Ishikawa (cell line): Measurements from ENCODE around the gene ATP5PO.

Source experiments
- CEBPB ChIP-seq: IDR thresholded peaks from 2 replicates; pipeline ENCODE4 v1.6.1; 2012
- CREB1 ChIP-seq: IDR thresholded peaks from 2 replicates; pipeline ENCODE4 v1.6.1; 2012; ENCODE audit warnings: low read depth
- EGR1 ChIP-seq: IDR thresholded peaks from 2 replicates; pipeline ENCODE4 v1.6.1; 2012
- EP300 ChIP-seq: IDR thresholded peaks from 2 replicates; pipeline ENCODE4 v1.6.1; 2012; ENCODE audit warnings: borderline replicate concordance
- FOXM1 ChIP-seq: IDR thresholded peaks from 2 replicates; pipeline ENCODE4 v1.6.1; 2012; ENCODE audit warnings: low read depth, borderline replicate concordance
- MAX ChIP-seq: IDR thresholded peaks from 2 replicates; pipeline ENCODE4 v1.6.1; 2012
- NFIC ChIP-seq: IDR thresholded peaks from 2 replicates; pipeline ENCODE4 v1.6.1; 2012
- RAD21 ChIP-seq: IDR thresholded peaks from 2 replicates; pipeline ENCODE4 v1.6.1; 2012; ENCODE audit warnings: low read depth
- REST ChIP-seq: IDR thresholded peaks from 2 replicates; pipeline ENCODE4 v1.6.1; 2012; ENCODE audit warnings: low read depth, mild to moderate bottlenecking
- TAF1 ChIP-seq: IDR thresholded peaks from 2 replicates; pipeline ENCODE4 v1.6.1; 2012; ENCODE audit warnings: low read depth, mild to moderate bottlenecking
- TCF12 ChIP-seq: IDR thresholded peaks from 2 replicates; pipeline ENCODE4 v1.6.1; 2012; ENCODE audit warnings: low read depth
- TEAD4 ChIP-seq: IDR thresholded peaks from 2 replicates; pipeline ENCODE4 v1.6.1; 2012
- USF1 ChIP-seq: IDR thresholded peaks from 2 replicates; pipeline ENCODE4 v1.6.1; 2012
- YY1 ChIP-seq: IDR thresholded peaks from 2 replicates; pipeline ENCODE4 v1.6.1; 2012; ENCODE audit warnings: low read depth
- ZBTB7A ChIP-seq: IDR thresholded peaks from 2 replicates; pipeline ENCODE4 v1.6.1; 2012; ENCODE audit warnings: low read depth

ATP5PO gene

GRCh38 chr21:33878824-33879223 is 36.8 kb downstream of the ATP5PO start:
- TF ChIP-seq RAD21 = no peak
- TF ChIP-seq CEBPB = no peak
- TF ChIP-seq TAF1 = no peak
- no peak for TF ChIP-seq FOXM1
- TF ChIP-seq ZBTB7A = no peak
- no peak for TF ChIP-seq EGR1
- no peak for TF ChIP-seq CREB1
- TF ChIP-seq USF1 = no peak
- no peak for TF ChIP-seq EP300
- no peak for TF ChIP-seq TEAD4
- TF ChIP-seq TCF12 = no peak
- TF ChIP-seq REST = no peak
- TF ChIP-seq YY1 = no peak
- TF ChIP-seq NFIC = no peak
- no peak for TF ChIP-seq MAX

- no peak for TF ChIP-seq TCF12
- no peak for TF ChIP-seq NFIC
- TF ChIP-seq RAD21 = no peak
- no peak for TF ChIP-seq FOXM1
- TF ChIP-seq EGR1 = no peak
- TF ChIP-seq TEAD4 = no peak
- TF ChIP-seq MAX = no peak
- no peak for TF ChIP-seq TAF1
- no peak for TF ChIP-seq EP300
- TF ChIP-seq USF1 = no peak
- TF ChIP-seq CEBPB = no peak
- TF ChIP-seq REST = no peak
- no peak for TF ChIP-seq YY1
- no peak for TF ChIP-seq CREB1
- no peak for TF ChIP-seq ZBTB7A
Measured at GRCh38 chr21:33875026-33875695, 40.4 kb downstream of the ATP5PO start.

- TF ChIP-seq EGR1 (no peak), USF1 (no peak), RAD21 (no peak), CREB1 (no peak), YY1 (no peak), REST (no peak), TCF12 (no peak), MAX (no peak), TAF1 (no peak), EP300 (no peak), TEAD4 (no peak), FOXM1 (no peak), CEBPB (no peak), NFIC (no peak), ZBTB7A (no peak)
Measured at GRCh38 chr21:33874161-33874560, 41.4 kb downstream of the ATP5PO start.
